H1 (cell line): ENCODE results near the gene GALNTL6. TPM values are rescaled to one million over a fixed set of nuclear protein-coding genes. Genes with fewer than 3 reads are reported as not detected.

ENCODE experiments used
- CTCF ChIA-PET: fragments of 300-600 bp; sonication (Branson Sonifier 250); formaldehyde crosslinking; loops from one replicate; lab custom pipeline; 2021; ENCODE audit not compliant: partially characterized antibody; lab: Charles Lee
- POLR2A ChIA-PET: fragments of 300-600 bp; sonication (Branson Sonifier 250); formaldehyde crosslinking; loops from one replicate; lab custom pipeline; 2021; ENCODE audit warnings: inconsistent platforms; ENCODE audit not compliant: partially characterized antibody; lab: Charles Lee
- DNase-seq, 2 experiments: peaks; one replicate each; pipeline versions ENCODE4 v3.0.0 to v3.0.0-alpha.2; 2010 to 2022; ENCODE audit warnings: low spot score in 2 of 2, low read depth in 1 of 2, mixed read lengths in 1 of 2
- FAIRE-seq: peaks from 2 replicates; lab custom pipeline; 2011; peaks lifted over from hg19 to GRCh38; lab: Jason Lieb, UNC
- H2AFZ ChIP-seq: 2 replicates; pipeline ENCODE4 v1.8.1; 2012; ENCODE audit warnings: low read length, inconsistent platforms
- H2AK5ac ChIP-seq: 2 replicates; pipeline ENCODE4 v1.6.1; 2013; ENCODE audit warnings: low read depth, low read length
- H2BK120ac ChIP-seq: replicated peaks from 2 replicates; pipeline ENCODE3; 2013; ENCODE audit warnings: low read depth, low read length, inconsistent platforms
- H2BK12ac ChIP-seq: 2 replicates; pipeline ENCODE4 v1.6.1; 2013; ENCODE audit warnings: low read depth, low read length
- H2BK15ac ChIP-seq: 2 replicates; pipeline ENCODE4 v1.6.1; 2013; ENCODE audit warnings: low read length
- H2BK20ac ChIP-seq: 2 replicates; pipeline ENCODE4 v1.6.1; 2013; ENCODE audit warnings: low read length
- H2BK5ac ChIP-seq: 2 replicates; pipeline ENCODE4 v1.6.1; 2013; ENCODE audit warnings: low read depth, low read length
- H3K14ac ChIP-seq: 2 replicates; pipeline ENCODE4 v1.6.1; 2013; ENCODE audit warnings: inconsistent platforms; ENCODE audit not compliant: insufficient read length
- H3K18ac ChIP-seq: 2 replicates; pipeline ENCODE4 v1.6.1; 2013; ENCODE audit warnings: low read length; ENCODE audit errors: extremely low read depth
- H3K23ac ChIP-seq: 2 replicates; pipeline ENCODE4 v1.6.1; 2013; ENCODE audit warnings: inconsistent platforms; ENCODE audit not compliant: insufficient read length
- H3K23me2 ChIP-seq: 2 replicates; pipeline ENCODE4 v1.6.1; 2013; ENCODE audit warnings: low read depth, low read length
- H3K27ac ChIP-seq: 2 replicates; pipeline ENCODE4 v1.6.1; 2011; ENCODE audit warnings: low read depth, low read length, inconsistent platforms
- H3K27me3 ChIP-seq, 4 experiments: replicated peaks in 1 of 4; 1 replicate in 1 of 4; 2 replicates in 3 of 4; pipeline versions ENCODE4 v1.6.1 to v1.8.1; 2011 to 2013; ENCODE audit warnings: low read length in 3 of 4, mild to moderate bottlenecking in 3 of 4, inconsistent platforms in 2 of 4, mixed read lengths in 2 of 4, moderate library complexity in 1 of 4; ENCODE audit not compliant: control insufficient read depth in 3 of 4, insufficient read depth in 3 of 4; ENCODE audit errors: extremely low read depth in 1 of 4
- H3K36me3 ChIP-seq, 4 experiments: 2 replicates each; pipeline versions ENCODE4 v1.6.1 to v1.8.1; 2011 to 2013; ENCODE audit warnings: mild to moderate bottlenecking in 4 of 4, low read length in 3 of 4, moderate library complexity in 2 of 4, control low read depth in 1 of 4, inconsistent platforms in 1 of 4; ENCODE audit not compliant: insufficient read depth in 4 of 4, control insufficient read depth in 2 of 4
- H3K4ac ChIP-seq: replicated peaks from 2 replicates; pipeline ENCODE3; 2013; ENCODE audit warnings: low read length, low read depth, mixed read lengths, inconsistent platforms; ENCODE audit not compliant: insufficient read length
- H3K4me1 ChIP-seq, 4 experiments: replicated peaks in 1 of 4; 1 replicate in 1 of 4; 2 replicates in 3 of 4; pipeline versions ENCODE4 v1.6.1 to v1.8.1; 2011 to 2013; ENCODE audit warnings: low read length in 3 of 4, inconsistent platforms in 2 of 4, mixed read lengths in 1 of 4; ENCODE audit not compliant: insufficient read depth in 4 of 4, control insufficient read depth in 3 of 4
- H3K4me2 ChIP-seq, 2 experiments: 2 replicates each; pipeline versions ENCODE4 v1.6.1 to v1.8.1; 2011 to 2013; ENCODE audit warnings: low read depth in 2 of 2, low read length in 2 of 2, control low read depth in 1 of 2, inconsistent platforms in 1 of 2, mild to moderate bottlenecking in 1 of 2; ENCODE audit not compliant: insufficient read depth in 1 of 2
- H3K4me3 ChIP-seq, 4 experiments: fragments of 200-600, 300-600 bp in 1 of 4; sonication (generic), shearing (Covaris generic), sonication (Bioruptor Twin) in 1 of 4; 2 replicates each; pipeline versions ENCODE4 v1.5.1 to v1.8.1; 2011 to 2016; ENCODE audit warnings: low read length in 4 of 4, low read depth in 3 of 4, control low read depth in 2 of 4, inconsistent platforms in 2 of 4, mild to moderate bottlenecking in 2 of 4, mixed read lengths in 1 of 4, moderate library complexity in 1 of 4; ENCODE audit not compliant: insufficient read depth in 2 of 4; ENCODE audit errors: extremely low read depth in 1 of 4
- H3K56ac ChIP-seq: replicated peaks from 2 replicates; pipeline ENCODE3; 2013; ENCODE audit warnings: low read depth, mild to moderate bottlenecking, mixed read lengths, low read length, inconsistent platforms; ENCODE audit not compliant: insufficient read length
- H3K79me1 ChIP-seq: 2 replicates; pipeline ENCODE4 v1.6.1; 2013; ENCODE audit warnings: low read depth, low read length, control low read depth
- H3K79me2 ChIP-seq, 2 experiments: 2 replicates each; pipeline versions ENCODE4 v1.6.1 to v1.8.1; 2012 to 2013; ENCODE audit warnings: low read length in 2 of 2, mild to moderate bottlenecking in 2 of 2, inconsistent platforms in 1 of 2; ENCODE audit not compliant: insufficient read depth in 2 of 2, control insufficient read depth in 1 of 2
- H3K9ac ChIP-seq, 4 experiments: replicated peaks in 1 of 4; 1 replicate in 1 of 4; 2 replicates in 3 of 4; pipeline versions ENCODE4 v1.6.1 to v1.8.1; 2011 to 2013; ENCODE audit warnings: low read depth in 3 of 4, low read length in 3 of 4, control low read depth in 2 of 4, mild to moderate bottlenecking in 2 of 4, moderate library complexity in 2 of 4, inconsistent platforms in 1 of 4; ENCODE audit errors: extremely low read depth in 1 of 4
- H3K9me3 ChIP-seq, 2 experiments: 2 replicates each; pipeline versions ENCODE4 v1.6.1 to v1.8.1; 2012 to 2013; ENCODE audit warnings: mild to moderate bottlenecking in 2 of 2, moderate library complexity in 2 of 2, control low read depth in 1 of 2, inconsistent platforms in 1 of 2, low read depth in 1 of 2, low read length in 1 of 2, mixed read lengths in 1 of 2; ENCODE audit not compliant: insufficient read depth in 2 of 2
- H4K20me1 ChIP-seq, 2 experiments: replicated peaks in 1 of 2; 2 replicates each; pipeline versions ENCODE3 to v1.8.1; 2011 to 2013; ENCODE audit warnings: inconsistent platforms in 2 of 2, low read length in 2 of 2, mild to moderate bottlenecking in 1 of 2; ENCODE audit not compliant: insufficient read depth in 2 of 2, control insufficient read depth in 1 of 2
- H4K5ac ChIP-seq: 2 replicates; pipeline ENCODE4 v1.6.1; 2013; ENCODE audit warnings: low read length, low read depth, mixed read lengths, inconsistent platforms; ENCODE audit not compliant: insufficient read length
- H4K8ac ChIP-seq: 2 replicates; pipeline ENCODE4 v1.8.0; 2013; ENCODE audit warnings: mild to moderate bottlenecking, moderate library complexity, low read length, inconsistent platforms; ENCODE audit not compliant: insufficient read depth; ENCODE audit errors: extremely low read depth
- H4K91ac ChIP-seq: replicated peaks from 2 replicates; pipeline ENCODE3; 2013; ENCODE audit warnings: low read length, mixed read lengths, inconsistent platforms; ENCODE audit not compliant: insufficient read length
- ATF2 ChIP-seq: IDR thresholded peaks from 2 replicates; pipeline ENCODE4 v1.6.1; 2012; ENCODE audit warnings: low read length, inconsistent platforms
- CREB1 ChIP-seq: IDR thresholded peaks from 2 replicates; pipeline ENCODE4 v1.6.1; 2012; ENCODE audit warnings: inconsistent platforms
- PHF8 ChIP-seq: fragments of 200-600 bp; sonication (generic); conservative IDR thresholded peaks from 2 replicates; pipeline ENCODE4 v1.7.1; 2012; ENCODE audit warnings: low read depth, mild to moderate bottlenecking, inconsistent platforms, low read length, moderate library complexity
- RAD21 ChIP-seq, 2 experiments: IDR thresholded peaks in 1 of 2; conservative IDR thresholded peaks in 1 of 2; 2 replicates each; pipeline ENCODE4 v1.6.1; 2011; ENCODE audit warnings: low read depth in 2 of 2, low read length in 2 of 2, improper control_type of control experiment in 1 of 2, inconsistent platforms in 1 of 2, mild to moderate bottlenecking in 1 of 2, moderate library complexity in 1 of 2
- SIN3A ChIP-seq, 2 experiments: IDR thresholded peaks in 1 of 2; conservative IDR thresholded peaks in 1 of 2; 2 replicates each; pipeline ENCODE4 v1.6.1; 2011 to 2012; ENCODE audit warnings: low read length in 2 of 2, improper control_type of control experiment in 1 of 2, low read depth in 1 of 2, mild to moderate bottlenecking in 1 of 2
- WGBS, 2 experiments: shearing (Covaris generic) in 1 of 2; methylation state at CpG; one replicate each; pipeline versions ENCODE4 v1.1.6 to v1.1.7; 2013 to 2015; ENCODE audit warnings: low lambda C conversion rate in 2 of 2, mixed read lengths in 2 of 2, inconsistent platforms in 1 of 2, low coverage in 1 of 2, missing lambda C conversion rate in 1 of 2; ENCODE audit not compliant: insufficient replicate concordance in 2 of 2, insufficient coverage in 1 of 2, insufficient read length in 1 of 2; ENCODE audit errors: extremely low coverage in 1 of 2, missing lambda C conversion rate in 1 of 2; 5-methylcytosine and 5-hydroxymethylcytosine counted together
- polyA plus RNA-seq, 7 experiments: library from polyadenylated mRNA; depleted of rRNA in 3 of 7; stranded (reverse) in 5 of 7; unstranded in 2 of 7; fragments of >200 nt in 5 of 7; fragments of 200-250 nt in 2 of 7; gene quantifications; 1 replicate in 5 of 7; 2 replicates in 1 of 7; 4 replicates in 1 of 7; pipeline versions ENCODE4 v1.2.1 to v1.2.3, GENCODE V29; 2011 to 2013; ENCODE audit warnings: missing spikeins in 2 of 7, mixed read lengths in 2 of 7
- total RNA-seq: library from RNA; stranded (reverse); fragmentation: NEBNext Ultra II Directional; extraction: Animal tissue kit (Norgen Biotek cat#: 25700); gene quantifications from 2 replicates; pipeline ENCODE4 v1.2.1, GENCODE V29; 2021
- TF ChIP-seq, protein P1 (sequence below), 3 experiments: IDR thresholded peaks; 1 replicate in 2 of 3; 2 replicates in 1 of 3; pipeline versions ENCODE4 v1.5.1 to v1.6.1; 2011; ENCODE audit warnings: low read length in 3 of 3, mild to moderate bottlenecking in 3 of 3, inconsistent platforms in 2 of 3, low read depth in 1 of 3, moderate library complexity in 1 of 3; ENCODE audit not compliant: insufficient read depth in 1 of 3; ENCODE audit errors: control extremely low read depth in 1 of 3

Gene GALNTL6
- total and polyA plus RNA-seq, 2 of the 8 experiments (the other 6 are each of a cell fraction or from before 2014, with no cell fraction given) = 0.03 to 0.32 TPM

GRCh38 chr4:171774642-171775190, 38.5 kb upstream of the GALNTL6 start:
- POLR2A ChIA-PET = no interaction called here
- FAIRE-seq = no peak
- no peak overlapping the region for H3K27ac ChIP-seq
- no peak overlapping the region for H3K18ac ChIP-seq
- H3K56ac ChIP-seq = no peak overlapping the region
- H3K27me3 ChIP-seq = no peaks in the 10 kb centered on the region
- H3K36me3 ChIP-seq = no peaks in the 10 kb centered on the region; a peak in 1 of 8 replicates
- DNase-seq = no peak
- H3K23ac ChIP-seq = no peak overlapping the region
- H3K23me2 ChIP-seq = no peaks in the 10 kb centered on the region
- H2AK5ac ChIP-seq = no peak overlapping the region
- no peak overlapping the region for H3K14ac ChIP-seq
- H3K9me3 ChIP-seq = peaks cover 7 to 8% of the 10 kb centered on the region in 2 experiments; a peak in 3 of 4 replicates
- H2BK5ac ChIP-seq = no peak overlapping the region
- H3K79me2 ChIP-seq = no peaks in the 10 kb centered on the region
- 91% methylated on average over 6 of the region's 6 CpGs; no CpG with 5 or more reads in 1 of the 2 experiments for WGBS, 2 experiments
- H2AFZ ChIP-seq = no peak overlapping the region
- CTCF ChIA-PET = interaction anchor here (1.5 kb wide), 1 partner anchor 19 kb away, joined by 6 read pairs; no protein-coding TSS in a partner anchor
- no peak overlapping the region for H4K8ac ChIP-seq
- no peak overlapping the region for H2BK15ac ChIP-seq
- TF ChIP-seq ATF2 = no peak
- no peak for TF ChIP-seq SIN3A (conservative IDR thresholded peaks at IDR 0.05 in 1 of 2, IDR thresholded peaks at IDR 0.05 in 1 of 2; ENCODE audit: low read depth in 1 of 2, low read length in 2 of 2)
- no peak for TF ChIP-seq CREB1
- TF ChIP-seq, protein P1, sequence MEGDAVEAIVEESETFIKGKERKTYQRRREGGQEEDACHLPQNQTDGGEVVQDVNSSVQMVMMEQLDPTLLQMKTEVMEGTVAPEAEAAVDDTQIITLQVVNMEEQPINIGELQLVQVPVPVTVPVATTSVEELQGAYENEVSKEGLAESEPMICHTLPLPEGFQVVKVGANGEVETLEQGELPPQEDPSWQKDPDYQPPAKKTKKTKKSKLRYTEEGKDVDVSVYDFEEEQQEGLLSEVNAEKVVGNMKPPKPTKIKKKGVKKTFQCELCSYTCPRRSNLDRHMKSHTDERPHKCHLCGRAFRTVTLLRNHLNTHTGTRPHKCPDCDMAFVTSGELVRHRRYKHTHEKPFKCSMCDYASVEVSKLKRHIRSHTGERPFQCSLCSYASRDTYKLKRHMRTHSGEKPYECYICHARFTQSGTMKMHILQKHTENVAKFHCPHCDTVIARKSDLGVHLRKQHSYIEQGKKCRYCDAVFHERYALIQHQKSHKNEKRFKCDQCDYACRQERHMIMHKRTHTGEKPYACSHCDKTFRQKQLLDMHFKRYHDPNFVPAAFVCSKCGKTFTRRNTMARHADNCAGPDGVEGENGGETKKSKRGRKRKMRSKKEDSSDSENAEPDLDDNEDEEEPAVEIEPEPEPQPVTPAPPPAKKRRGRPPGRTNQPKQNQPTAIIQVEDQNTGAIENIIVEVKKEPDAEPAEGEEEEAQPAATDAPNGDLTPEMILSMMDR (IDR thresholded peaks at IDR 0.05; ENCODE audit: control extremely low read depth in 1 of 3, insufficient read depth in 1 of 3, low read depth in 1 of 3, low read length in 3 of 3) = no peak
- no peak for TF ChIP-seq RAD21 (IDR thresholded peaks at IDR 0.05 in 1 of 2, conservative IDR thresholded peaks at IDR 0.05 in 1 of 2; ENCODE audit: low read depth in 2 of 2, low read length in 2 of 2)
- no peak for TF ChIP-seq PHF8
- TF ChIP-seq, all 59 proteins: peak for 0
- Histone ChIP-seq H2BK120ac (no peak overlapping the region), H3K9ac (no peak overlapping the region), H3K79me1 (no peaks in the 10 kb centered on the region), H4K5ac (no peak overlapping the region), H3K4me1 (no peaks in the 10 kb centered on the region), H3K4me3 (no peak overlapping the region), H4K91ac (no peak overlapping the region), H3K4me2 (no peak overlapping the region), H2BK12ac (no peak overlapping the region), H2BK20ac (no peak overlapping the region), H4K20me1 (no peaks in the 10 kb centered on the region), H3K4ac (no peak overlapping the region)
